ENCODE measurements around the gene GLG1. TPM values are rescaled to one million over a fixed set of nuclear protein-coding genes. Genes with fewer than 3 reads are reported as not detected.
A peak's percentile ranks its signal among the peaks of the same experiment; 100 is the strongest.

The GLG1 gene
- total RNA-seq, 1 experiment from 2014 or later, result 210 TPM

- no TSS peak for BruUV-seq (replicated peaks)
- peaks cover 10% of the 10 kb centered on the region for H3K36me3 ChIP-seq (ENCODE audit: control insufficient read depth, insufficient read depth, low read length)
- no peaks in the 10 kb centered on the region for H3K9me3 ChIP-seq
- TF ChIP-seq, protein P1, sequence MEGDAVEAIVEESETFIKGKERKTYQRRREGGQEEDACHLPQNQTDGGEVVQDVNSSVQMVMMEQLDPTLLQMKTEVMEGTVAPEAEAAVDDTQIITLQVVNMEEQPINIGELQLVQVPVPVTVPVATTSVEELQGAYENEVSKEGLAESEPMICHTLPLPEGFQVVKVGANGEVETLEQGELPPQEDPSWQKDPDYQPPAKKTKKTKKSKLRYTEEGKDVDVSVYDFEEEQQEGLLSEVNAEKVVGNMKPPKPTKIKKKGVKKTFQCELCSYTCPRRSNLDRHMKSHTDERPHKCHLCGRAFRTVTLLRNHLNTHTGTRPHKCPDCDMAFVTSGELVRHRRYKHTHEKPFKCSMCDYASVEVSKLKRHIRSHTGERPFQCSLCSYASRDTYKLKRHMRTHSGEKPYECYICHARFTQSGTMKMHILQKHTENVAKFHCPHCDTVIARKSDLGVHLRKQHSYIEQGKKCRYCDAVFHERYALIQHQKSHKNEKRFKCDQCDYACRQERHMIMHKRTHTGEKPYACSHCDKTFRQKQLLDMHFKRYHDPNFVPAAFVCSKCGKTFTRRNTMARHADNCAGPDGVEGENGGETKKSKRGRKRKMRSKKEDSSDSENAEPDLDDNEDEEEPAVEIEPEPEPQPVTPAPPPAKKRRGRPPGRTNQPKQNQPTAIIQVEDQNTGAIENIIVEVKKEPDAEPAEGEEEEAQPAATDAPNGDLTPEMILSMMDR (IDR thresholded peaks at IDR 0.05; ENCODE audit: insufficient read depth in 1 of 2, low read depth in 1 of 2, low read length in 1 of 2, severe bottlenecking in 1 of 2, unreplicated experiment in 1 of 2), result no peak
- DNase-seq, result no peak
- intact Hi-C loops (cut with micrococcal nuclease; ENCODE audit: unreplicated experiment), result no loop called here
- Mint-ChIP-seq H3K27ac (ENCODE audit: unreplicated experiment) (no peak overlapping the region), H3K4me1 (ENCODE audit: low read depth, unreplicated experiment) (peaks cover 13% of the 10 kb centered on the region), H3K4me3 (ENCODE audit: unreplicated experiment) (no peak overlapping the region), H3K9me3 (ENCODE audit: unreplicated experiment) (no peaks in the 10 kb centered on the region), H3K36me3 (ENCODE audit: insufficient read depth, unreplicated experiment) (peaks cover 86% of the 10 kb centered on the region), H3K27me3 (ENCODE audit: insufficient read depth, unreplicated experiment) (no peaks in the 10 kb centered on the region)
- H3K4me1 ChIP-seq, result peaks cover 31% of the 10 kb centered on the region
- ChIA-PET CTCF (no interaction called here), POLR2A (no interaction called here)
- H3K4me3 ChIP-seq (ENCODE audit: low read depth, low read length), result no peak overlapping the region
- H3K27me3 ChIP-seq (replicated peaks; ENCODE audit: control insufficient read depth, insufficient read depth, low read length), result no peaks in the 10 kb centered on the region
Observed at GRCh38 chr16:74450967-74451760, 155.8 kb downstream of the GLG1 start.

DNA sequence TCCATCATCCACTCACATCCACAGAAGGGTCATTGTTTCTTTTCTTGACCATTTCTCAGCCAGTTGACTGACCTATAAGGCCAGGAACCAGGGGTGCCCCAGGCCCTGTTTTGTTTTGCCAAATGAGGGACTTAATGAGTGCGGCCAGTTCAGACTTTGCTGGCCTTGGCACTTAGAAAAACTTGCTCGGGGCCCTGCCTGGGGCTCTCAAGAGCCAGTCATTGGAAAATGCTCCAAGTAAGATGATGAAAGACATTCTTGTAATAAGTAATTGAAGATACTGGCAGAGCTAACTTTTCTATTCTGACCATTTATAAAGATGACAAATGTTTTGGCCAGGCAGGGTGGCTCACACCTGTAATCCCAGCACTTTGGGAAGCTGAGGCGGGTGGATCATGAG, 156.7 kb downstream of the GLG1 start:
- Mint-ChIP-seq H3K4me3 (ENCODE audit: unreplicated experiment) (no peak overlapping the region), H3K27ac (ENCODE audit: unreplicated experiment) (no peak overlapping the region), H3K4me1 (ENCODE audit: low read depth, unreplicated experiment) (peaks cover 3% of the 10 kb centered on the region), H3K9me3 (ENCODE audit: unreplicated experiment) (no peaks in the 10 kb centered on the region), H3K27me3 (ENCODE audit: insufficient read depth, unreplicated experiment) (no peaks in the 10 kb centered on the region), H3K36me3 (ENCODE audit: insufficient read depth, unreplicated experiment) (peaks cover 82% of the 10 kb centered on the region)
- no peak for DNase-seq
- H3K4me3 ChIP-seq (ENCODE audit: low read depth, low read length), result no peak overlapping the region
- no peaks in the 10 kb centered on the region for H3K27me3 ChIP-seq (replicated peaks; ENCODE audit: control insufficient read depth, insufficient read depth, low read length)
- POLR2A ChIA-PET, result interaction anchor here (0.5 kb wide), 1 partner anchor 211 kb away, joined by 6 read pairs; no protein-coding TSS in a partner anchor
- TF ChIP-seq, protein P1 (IDR thresholded peaks at IDR 0.05; ENCODE audit: insufficient read depth in 1 of 2, low read depth in 1 of 2, low read length in 1 of 2, severe bottlenecking in 1 of 2, unreplicated experiment in 1 of 2), result no peak
- CTCF ChIA-PET, result no interaction called here
- intact Hi-C loops (cut with micrococcal nuclease; ENCODE audit: unreplicated experiment), result no loop called here
- no peaks in the 10 kb centered on the region for H3K9me3 ChIP-seq
- no TSS peak for BruUV-seq (replicated peaks)
- H3K36me3 ChIP-seq (ENCODE audit: control insufficient read depth, insufficient read depth, low read length), result peaks cover 9% of the 10 kb centered on the region
- H3K4me1 ChIP-seq, result peaks cover 22% of the 10 kb centered on the region; the same call in 1 of the 2 replicates

DNA sequence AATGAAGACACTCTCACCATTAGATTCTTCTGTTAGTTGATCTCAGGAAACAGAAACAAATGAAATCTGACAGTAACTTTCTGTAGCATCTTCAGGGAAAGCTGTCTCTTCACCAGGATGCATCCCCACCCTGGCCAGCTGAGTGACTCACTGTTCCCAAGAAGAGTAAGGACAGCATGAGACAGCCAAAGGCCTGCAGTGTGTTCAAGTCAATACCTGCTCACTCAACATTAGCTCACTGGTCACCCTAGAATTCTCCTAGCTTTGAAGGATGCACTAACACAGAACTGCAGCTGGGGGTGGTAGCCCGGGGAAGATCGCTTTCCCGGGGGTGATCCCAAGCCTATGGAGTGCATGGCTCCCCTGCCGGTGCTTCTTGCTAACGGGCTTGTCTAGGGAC, 157.4 kb downstream of the GLG1 start:
- Histone ChIP-seq H3K36me3 (ENCODE audit: control insufficient read depth, insufficient read depth, low read length) (peaks cover 7% of the 10 kb centered on the region), H3K4me1 (peaks cover 17% of the 10 kb centered on the region; the same call in 1 of the 2 replicates), H3K4me3 (ENCODE audit: low read depth, low read length) (no peak overlapping the region), H3K9me3 (no peaks in the 10 kb centered on the region), H3K27me3 (replicated peaks; ENCODE audit: control insufficient read depth, insufficient read depth, low read length) (no peaks in the 10 kb centered on the region)
- Mint-ChIP-seq H3K9me3 (ENCODE audit: unreplicated experiment) (no peaks in the 10 kb centered on the region), H3K4me3 (ENCODE audit: unreplicated experiment) (no peak overlapping the region), H3K27ac (ENCODE audit: unreplicated experiment) (peak overlapping the region; percentile 40), H3K36me3 (ENCODE audit: insufficient read depth, unreplicated experiment) (peaks cover 76% of the 10 kb centered on the region), H3K27me3 (ENCODE audit: insufficient read depth, unreplicated experiment) (no peaks in the 10 kb centered on the region), H3K4me1 (ENCODE audit: low read depth, unreplicated experiment) (no peaks in the 10 kb centered on the region)
- ChIA-PET CTCF (no interaction called here), POLR2A (no interaction called here)
- TF ChIP-seq, protein P1 (IDR thresholded peaks at IDR 0.05; ENCODE audit: insufficient read depth in 1 of 2, low read depth in 1 of 2, low read length in 1 of 2, severe bottlenecking in 1 of 2, unreplicated experiment in 1 of 2), result no peak
- no TSS peak for BruUV-seq (replicated peaks)
- intact Hi-C loops (cut with micrococcal nuclease; ENCODE audit: unreplicated experiment), result no loop called here
- no peak for DNase-seq

Measured in Caco-2 (cell line).